ENCODE data around the gene FBXL14. TPM values are rescaled to one million over a fixed set of nuclear protein-coding genes. Genes with fewer than 3 reads are reported as not detected.

Gene FBXL14
- total and polyA plus RNA-seq, 2 of the 13 experiments (the other 11 are each of a cell fraction or from before 2014, with no cell fraction given) = 7.0 to 7.4 TPM

- TF ChIP-seq PTBP1 (IDR thresholded peaks at IDR 0.05; ENCODE audit: low read depth, low read length, poor library complexity, severe bottlenecking) (no peak), ZNF232 (CRISPR knock-in tag; IDR thresholded peaks at IDR 0.05; ENCODE audit: borderline replicate concordance) (peak; percentile 25; the same call in 1 of the 2 replicates), PAXIP1 (CRISPR knock-in tag; conservative IDR thresholded peaks at IDR 0.05) (peak; percentile 58), FOXA3 (CRISPR knock-in tag; IDR thresholded peaks at IDR 0.05) (peak; percentile 51), KAT2B (IDR thresholded peaks at IDR 0.05; ENCODE audit: borderline replicate concordance, low read depth, low read length) (no peak), ATF4 (CRISPR knock-in tag; IDR thresholded peaks at IDR 0.05) (no peak), YEATS2 (CRISPR knock-in tag; IDR thresholded peaks at IDR 0.05; ENCODE audit: borderline replicate concordance) (0 out of 2 replicates have a peak, but pooled peaks have one; percentile 27), MIER3 (CRISPR knock-in tag; IDR thresholded peaks at IDR 0.05; ENCODE audit: borderline replicate concordance) (peak; percentile 69; the same call in 1 of the 2 replicates), ZNF737 (CRISPR knock-in tag; IDR thresholded peaks at IDR 0.05; ENCODE audit: borderline replicate concordance) (no peak), CCDC6 (CRISPR knock-in tag; IDR thresholded peaks at IDR 0.05) (peak; percentile 55; the same call in 1 of the 2 replicates), ZNF230 (CRISPR knock-in tag; IDR thresholded peaks at IDR 0.05) (no peak), YEATS4 (CRISPR knock-in tag; IDR thresholded peaks at IDR 0.05; ENCODE audit: borderline replicate concordance) (no peak), ZBTB14 (CRISPR knock-in tag; IDR thresholded peaks at IDR 0.05) (no peak), ZNF160 (CRISPR knock-in tag; IDR thresholded peaks at IDR 0.05) (no peak), ZNF552 (CRISPR knock-in tag; IDR thresholded peaks at IDR 0.05; ENCODE audit: borderline replicate concordance) (no peak), MBD4 (IDR thresholded peaks at IDR 0.05; ENCODE audit: borderline replicate concordance, low read length) (no peak), MTA3 (CRISPR knock-in tag; IDR thresholded peaks at IDR 0.05) (no peak), NCOA1 (CRISPR knock-in tag; IDR thresholded peaks at IDR 0.05) (no peak), CEBPG (CRISPR knock-in tag; IDR thresholded peaks at IDR 0.05) (peak; percentile 19; the same call in 1 of the 2 replicates), ERF (CRISPR knock-in tag; IDR thresholded peaks at IDR 0.05) (0 out of 2 replicates have a peak, but pooled peaks have one; percentile 35), ZFP91 (CRISPR knock-in tag; IDR thresholded peaks at IDR 0.05; ENCODE audit: borderline replicate concordance) (no peak; the same call in 1 of the 2 replicates)
Measured at GRCh38 chr12:1606021-1606622, 11.7 kb upstream of the FBXL14 start (continued).

Data from HepG2 (cell line).